ENCODE results near the gene CYTL1.
A peak's percentile ranks its signal among the peaks of the same experiment; 100 is the strongest.
"Not testable (repeated sequence)": the region's sequence is repeated elsewhere in the genome, so short reads cannot be mapped to it uniquely, and the experiment has no call there.

Gene CYTL1

GRCh38 chr4:5019274-5019673, at the start of gene CYTL1:
TSS of gene CYTL1 (minus strand) at chr4:5019458. CDS start at chr4:5019445, 13 bp downstream.
- DNase-seq (ENCODE audit: low read depth), result no peak

GRCh38 chr4:5067908-5068307, 48.6 kb upstream of the CYTL1 start:
- DNase-seq (ENCODE audit: low read depth), result no peak

- not testable (repeated sequence) for DNase-seq (ENCODE audit: low read depth)
Observed at GRCh38 chr4:5066968-5067367, 47.7 kb upstream of the CYTL1 start.

GRCh38 chr4:5066101-5066500, 46.8 kb upstream of the CYTL1 start:
- DNase-seq (ENCODE audit: low read depth), result no peak

GRCh38 chr4:5055411-5055810, 36.2 kb upstream of the CYTL1 start:
- DNase-seq (ENCODE audit: low read depth), result no peak

- no peak for DNase-seq (ENCODE audit: low read depth)
Observed at GRCh38 chr4:5054532-5054931, 35.3 kb upstream of the CYTL1 start.

- no peak for DNase-seq (ENCODE audit: low read depth)
Observed at GRCh38 chr4:5052726-5053425, 33.6 kb upstream of the CYTL1 start.

GRCh38 chr4:5052204-5052702, 33.0 kb upstream of the CYTL1 start:
- DNase-seq (ENCODE audit: low read depth), result no peak

- DNase-seq (ENCODE audit: low read depth), result peak; percentile 39
Observed at GRCh38 chr4:5051278-5052203, 32.3 kb upstream of the CYTL1 start, which contains the start of gene STK32B. TSS of gene STK32B (plus strand) at chr4:5051480.

GRCh38 chr4:5050520-5051277, 31.4 kb upstream of the CYTL1 start:
- no peak for DNase-seq (ENCODE audit: low read depth)

GRCh38 chr4:5048721-5049120, 29.5 kb upstream of the CYTL1 start:
- DNase-seq (ENCODE audit: low read depth), result no peak

GRCh38 chr4:5045097-5045496, 25.8 kb upstream of the CYTL1 start:
- DNase-seq (ENCODE audit: low read depth), result no peak

GRCh38 chr4:5044341-5044740, 25.1 kb upstream of the CYTL1 start:
- no peak for DNase-seq (ENCODE audit: low read depth)

GRCh38 chr4:5043579-5043978, 24.3 kb upstream of the CYTL1 start:
- no peak for DNase-seq (ENCODE audit: low read depth)

- DNase-seq (ENCODE audit: low read depth), result no peak
Observed at GRCh38 chr4:5041699-5042098, 22.4 kb upstream of the CYTL1 start.

GRCh38 chr4:5040856-5041620, 21.8 kb upstream of the CYTL1 start:
- no peak for DNase-seq (ENCODE audit: low read depth)

GRCh38 chr4:5039800-5040199, 20.5 kb upstream of the CYTL1 start:
- no peak for DNase-seq (ENCODE audit: low read depth)

GRCh38 chr4:5037553-5038551, 18.6 kb upstream of the CYTL1 start:
- peak; percentile 99 for DNase-seq (ENCODE audit: low read depth)

GRCh38 chr4:5036239-5036638, 17.0 kb upstream of the CYTL1 start:
- peak; percentile 33 for DNase-seq (ENCODE audit: low read depth)

GRCh38 chr4:5034206-5034605, 14.9 kb upstream of the CYTL1 start:
- DNase-seq (ENCODE audit: low read depth), result no peak
